ENCODE results near the gene REXO2.

DNA sequence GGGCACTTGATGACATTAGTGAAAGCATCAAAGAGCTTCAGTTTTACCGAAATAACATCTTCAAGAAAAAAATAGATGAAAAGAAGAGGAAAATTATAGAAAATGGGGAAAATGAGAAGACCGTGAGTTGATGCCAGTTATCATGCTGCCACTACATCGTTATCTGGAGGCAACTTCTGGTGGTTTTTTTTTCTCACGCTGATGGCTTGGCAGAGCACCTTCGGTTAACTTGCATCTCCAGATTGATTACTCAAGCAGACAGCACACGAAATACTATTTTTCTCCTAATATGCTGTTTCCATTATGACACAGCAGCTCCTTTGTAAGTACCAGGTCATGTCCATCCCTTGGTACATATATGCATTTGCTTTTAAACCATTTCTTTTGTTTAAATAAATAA is 10.6 kb downstream of the REXO2 start:
- TF ChIP-seq, protein P1, sequence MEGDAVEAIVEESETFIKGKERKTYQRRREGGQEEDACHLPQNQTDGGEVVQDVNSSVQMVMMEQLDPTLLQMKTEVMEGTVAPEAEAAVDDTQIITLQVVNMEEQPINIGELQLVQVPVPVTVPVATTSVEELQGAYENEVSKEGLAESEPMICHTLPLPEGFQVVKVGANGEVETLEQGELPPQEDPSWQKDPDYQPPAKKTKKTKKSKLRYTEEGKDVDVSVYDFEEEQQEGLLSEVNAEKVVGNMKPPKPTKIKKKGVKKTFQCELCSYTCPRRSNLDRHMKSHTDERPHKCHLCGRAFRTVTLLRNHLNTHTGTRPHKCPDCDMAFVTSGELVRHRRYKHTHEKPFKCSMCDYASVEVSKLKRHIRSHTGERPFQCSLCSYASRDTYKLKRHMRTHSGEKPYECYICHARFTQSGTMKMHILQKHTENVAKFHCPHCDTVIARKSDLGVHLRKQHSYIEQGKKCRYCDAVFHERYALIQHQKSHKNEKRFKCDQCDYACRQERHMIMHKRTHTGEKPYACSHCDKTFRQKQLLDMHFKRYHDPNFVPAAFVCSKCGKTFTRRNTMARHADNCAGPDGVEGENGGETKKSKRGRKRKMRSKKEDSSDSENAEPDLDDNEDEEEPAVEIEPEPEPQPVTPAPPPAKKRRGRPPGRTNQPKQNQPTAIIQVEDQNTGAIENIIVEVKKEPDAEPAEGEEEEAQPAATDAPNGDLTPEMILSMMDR (conservative IDR thresholded peaks at IDR 0.05; ENCODE audit: low read depth, low read length), result no peak
- no peak for TF ChIP-seq EZH2 (IDR thresholded peaks at IDR 0.05; ENCODE audit: borderline replicate concordance, low read depth, low read length, poor library complexity, severe bottlenecking)

Data from A673 (cell line).